Right cardiac atrium (tissue), 5 donors: Measurements from ENCODE around the gene ADAMTS17. TPM values are rescaled to one million over a fixed set of nuclear protein-coding genes. Genes with fewer than 3 reads are reported as not detected.

Experiments used
- ATAC-seq, 2 donors: fragments of 200-7000 bp; cut with Tn5 transposase; one replicate each; pipeline versions ENCODE4 v1.8.0 to v1.9.1; 2020; ENCODE audit warnings: moderate library complexity in 2 of 2, mild to moderate bottlenecking in 1 of 2
- DNase-seq, 3 donors: peaks; one replicate each; pipeline ENCODE4 v3.0.0-alpha.2; 2020
- H3K27ac ChIP-seq: one replicate; pipeline ENCODE4 v1.5.1; 2013; ENCODE audit warnings: mild to moderate bottlenecking, low read length, control low read depth, moderate library complexity
- H3K27me3 ChIP-seq: one replicate; pipeline ENCODE4 v1.6.1; 2013; ENCODE audit not compliant: control insufficient read depth, insufficient read depth
- H3K4me1 ChIP-seq: one replicate; pipeline ENCODE4 v1.6.1; 2013; ENCODE audit warnings: low read length; ENCODE audit not compliant: control insufficient read depth, insufficient read depth
- H3K4me3 ChIP-seq: one replicate; pipeline ENCODE4 v1.5.1; 2013; ENCODE audit warnings: low read length, control low read depth
- H3K9me3 ChIP-seq: one replicate; pipeline ENCODE4 v1.6.1; 2013; ENCODE audit warnings: low read length; ENCODE audit not compliant: control insufficient read depth
- WGBS: extraction: QIAGEN DNeasy Blood & Tissue Kit; methylation state at CpG from one replicate; pipeline ENCODE4 v1.1.7; 2013; 5-methylcytosine and 5-hydroxymethylcytosine counted together
- intact Hi-C, 4 donors: fragments of 100-400 bp; cut with DNase I; formaldehyde crosslinking; loops; one replicate each; pipeline versions ENCODE4 v1.11.0 to v1.14.0; 2022 to 2023
- polyA plus RNA-seq: library from polyadenylated mRNA; stranded (reverse); fragments of 200-250 nt; gene quantifications from one replicate; pipeline ENCODE4 v1.2.3, GENCODE V29; 2013
- total RNA-seq, 4 donors: library from RNA; stranded (reverse); fragmentation: NEBNext Ultra II Directional; extraction: Animal tissue kit (Norgen Biotek cat#: 25700); gene quantifications; one replicate each; pipeline ENCODE4 v1.2.1, GENCODE V29; 2021
- donor health status: healthy with polysubstance abuse.
- donor health status: DM: no; HTN: yes; CAD: no.
- donor health status: DM: no; HTN: no; CAD: no.
- donor health status: DM: no; HTN: yes; CAD: no; lungs with severe emphysema.
- donor health status: DM: yes; HTN: yes; CAD: no.

Gene ADAMTS17
- total and polyA plus RNA-seq, 5 donors = 1.2 to 6.5 (median 2.6) TPM

DNA sequence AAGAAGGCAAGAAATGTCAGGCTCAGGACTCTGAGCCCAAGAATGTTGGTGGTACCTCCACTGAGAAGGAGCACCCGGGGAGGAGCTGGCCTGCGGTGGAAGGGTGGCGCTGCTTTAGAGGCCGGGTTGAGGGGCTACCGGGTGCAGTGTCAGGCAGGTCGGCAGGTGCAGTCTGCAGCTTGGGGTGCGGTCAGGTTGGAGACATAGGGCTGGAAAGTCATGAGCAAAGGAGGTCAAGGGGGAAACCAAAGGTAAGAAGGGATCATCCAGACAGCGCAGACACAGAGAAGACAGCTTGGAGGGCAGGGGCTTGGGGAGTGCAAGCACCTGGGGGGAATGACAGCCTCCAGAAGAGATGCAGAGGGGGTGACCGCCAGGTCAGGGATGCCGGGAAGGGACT, 334.2 kb downstream of the ADAMTS17 start:
- H3K4me3 ChIP-seq = no peak overlapping the region
- no peaks in the 10 kb centered on the region for H3K27me3 ChIP-seq
- intact Hi-C loops = no loop called here
- no peak overlapping the region for H3K27ac ChIP-seq
- H3K9me3 ChIP-seq = no peaks in the 10 kb centered on the region
- 92% methylated on average over 10 of the region's 10 CpGs for WGBS
- H3K4me1 ChIP-seq = no peaks in the 10 kb centered on the region
- DNase-seq (no peak), ATAC-seq (no peak)

DNA sequence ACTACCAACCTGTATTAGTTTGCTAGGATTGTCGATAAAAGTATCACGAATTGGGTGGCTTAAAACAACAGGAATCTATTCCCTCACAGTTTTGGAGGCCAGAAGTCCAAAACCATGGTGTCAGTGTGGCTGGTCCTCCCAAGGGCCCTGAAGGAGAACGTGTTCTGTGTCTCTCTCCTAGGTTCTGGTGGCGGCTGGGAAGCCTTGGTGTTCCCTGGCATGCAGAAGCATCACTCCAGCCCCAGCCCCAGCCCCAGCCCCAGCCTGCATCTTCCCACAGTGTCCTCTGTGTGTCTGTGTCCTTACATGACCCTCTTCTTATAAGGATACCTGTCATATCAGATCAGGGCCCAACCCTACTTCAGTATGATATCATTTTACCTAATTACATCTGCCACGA, 336.1 kb downstream of the ADAMTS17 start:
- no peak overlapping the region for H3K27ac ChIP-seq
- WGBS = 90% methylated on average over 5 of the region's 5 CpGs
- no peaks in the 10 kb centered on the region for H3K27me3 ChIP-seq
- no peaks in the 10 kb centered on the region for H3K4me1 ChIP-seq
- H3K9me3 ChIP-seq = no peaks in the 10 kb centered on the region
- DNase-seq (no peak), ATAC-seq (no peak)
- H3K4me3 ChIP-seq = no peak overlapping the region
- intact Hi-C loops = no loop called here

GRCh38 chr15:100005013-100005412, 336.8 kb downstream of the ADAMTS17 start:
- Histone ChIP-seq H3K27ac (no peak overlapping the region), H3K4me1 (no peaks in the 10 kb centered on the region), H3K9me3 (no peaks in the 10 kb centered on the region), H3K27me3 (no peaks in the 10 kb centered on the region), H3K4me3 (no peak overlapping the region)
- intact Hi-C loops = no loop called here
- WGBS = 70% methylated on average over 3 of the region's 3 CpGs
- ATAC-seq (no peak), DNase-seq (no peak)

GRCh38 chr15:100002787-100003536, 338.8 kb downstream of the ADAMTS17 start:
- no peak for DNase-seq
- Histone ChIP-seq H3K9me3 (no peaks in the 10 kb centered on the region), H3K4me3 (no peak overlapping the region), H3K4me1 (no peaks in the 10 kb centered on the region), H3K27ac (no peak overlapping the region), H3K27me3 (no peaks in the 10 kb centered on the region)
- 86% methylated on average over 17 of the region's 17 CpGs for WGBS
- ATAC-seq = no peak
- intact Hi-C loops = no loop called here

DNA sequence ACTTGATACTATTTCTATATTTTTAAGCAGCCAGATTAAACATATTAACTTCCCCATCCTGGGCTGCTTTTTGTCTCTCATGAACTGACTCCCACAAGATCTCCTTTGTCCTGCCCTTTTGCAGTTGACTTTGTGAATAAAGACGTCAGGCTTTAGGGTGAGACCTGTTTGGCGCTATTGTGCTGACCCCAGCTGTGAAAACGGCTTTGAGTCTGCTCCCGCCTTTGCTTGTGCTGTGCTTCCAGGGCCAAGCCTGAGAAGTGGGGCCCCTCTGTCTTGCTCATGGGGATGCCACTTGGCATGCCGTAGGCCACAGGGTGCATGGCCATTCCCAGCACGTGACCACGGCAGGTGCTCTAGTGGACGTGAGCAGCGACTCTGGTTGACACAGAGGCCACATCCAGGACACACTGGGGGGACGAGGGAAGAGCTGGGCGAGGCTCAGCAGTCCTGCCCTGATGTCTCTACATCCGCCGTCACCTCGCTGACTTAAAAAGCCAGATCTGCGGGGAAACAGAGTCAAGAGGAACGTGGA, 339.6 kb downstream of the ADAMTS17 start:
- intact Hi-C loops = no loop called here
- H3K9me3 ChIP-seq = no peaks in the 10 kb centered on the region

GRCh38 chr15:100001405-100001804, 340.4 kb downstream of the ADAMTS17 start:
- H3K9me3 ChIP-seq = no peaks in the 10 kb centered on the region
- no peak overlapping the region for H3K27ac ChIP-seq
- ATAC-seq (no peak), DNase-seq (no peak)
- no peaks in the 10 kb centered on the region for H3K4me1 ChIP-seq
- intact Hi-C loops = no loop called here
- 91% methylated on average over 10 of the region's 10 CpGs for whole genome bisulfite sequencing
- no peaks in the 10 kb centered on the region for H3K27me3 ChIP-seq
- H3K4me3 ChIP-seq = no peak overlapping the region

More for the DNA sequence above, 339.6 kb downstream of the ADAMTS17 start:
- Histone ChIP-seq H3K27me3 (no peaks in the 10 kb centered on the region), H3K4me3 (no peak overlapping the region), H3K27ac (no peak overlapping the region), H3K4me1 (no peaks in the 10 kb centered on the region)
- 76% methylated on average over 16 of the region's 16 CpGs for WGBS
- DNase-seq (no peak), ATAC-seq (no peak)

DNA sequence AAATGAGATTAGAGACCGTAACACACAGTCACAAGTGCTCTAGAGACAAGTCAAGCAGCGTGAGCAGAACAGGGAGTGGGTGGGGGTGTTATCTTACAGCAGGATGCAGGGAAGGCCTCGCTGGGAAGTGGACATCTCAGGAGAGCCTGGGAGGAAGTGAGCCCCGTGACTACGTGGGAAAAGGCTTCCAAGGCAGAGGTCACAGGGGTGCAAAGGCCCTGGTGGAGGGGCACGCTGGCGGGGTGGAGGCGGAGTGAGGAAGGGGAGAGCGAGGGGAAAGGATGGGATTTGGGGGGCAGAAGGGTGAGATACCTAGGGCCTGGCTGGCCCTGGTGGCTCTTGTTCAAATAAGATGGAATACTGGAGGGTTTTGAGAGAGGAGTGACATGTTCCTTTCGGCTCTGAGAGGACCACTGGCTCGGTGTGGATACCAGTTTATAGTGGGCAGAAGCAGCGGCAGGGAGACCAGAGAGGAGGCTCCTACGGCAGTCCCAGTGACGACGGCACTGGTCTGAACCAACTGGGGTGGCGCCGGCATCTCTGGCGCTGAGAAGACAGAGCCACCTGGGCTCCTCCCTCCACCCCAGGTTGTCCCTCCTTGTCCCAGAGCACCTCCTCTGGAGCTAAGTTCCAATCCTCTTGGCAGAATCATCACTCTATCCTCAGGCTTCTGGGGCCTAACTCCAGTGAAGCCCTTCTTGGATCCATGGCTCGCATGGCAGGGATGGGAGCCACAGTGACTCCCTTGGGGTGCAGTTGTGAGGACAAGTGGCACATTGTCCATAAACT, 342.3 kb downstream of the ADAMTS17 start:
- Histone ChIP-seq H3K4me1 (no peaks in the 10 kb centered on the region), H3K27me3 (no peaks in the 10 kb centered on the region), H3K4me3 (no peak overlapping the region), H3K27ac (no peak overlapping the region), H3K9me3 (no peaks in the 10 kb centered on the region)
- DNase-seq (no peak), ATAC-seq (no peak)
- WGBS = 86% methylated on average over 19 of the region's 19 CpGs
- intact Hi-C loops = no loop called here

- no peak for DNase-seq
- no peak for ATAC-seq
- H3K27me3 ChIP-seq = no peaks in the 10 kb centered on the region
- no peak overlapping the region for H3K27ac ChIP-seq
- WGBS = 92% methylated on average over 12 of the region's 12 CpGs
- H3K4me3 ChIP-seq = no peak overlapping the region
- intact Hi-C loops = no loop called here
- no peaks in the 10 kb centered on the region for H3K4me1 ChIP-seq
- no peaks in the 10 kb centered on the region for H3K9me3 ChIP-seq
These were observed 343.1 kb downstream of the ADAMTS17 start for GRCh38 chr15:99998661-99999101.

- intact Hi-C loops = no loop called here
These were observed 344.6 kb downstream of the ADAMTS17 start for GRCh38 chr15:99997112-99997651.

GRCh38 chr15:99996660-99997059, 345.1 kb downstream of the ADAMTS17 start:
- ATAC-seq (no peak), DNase-seq (no peak)
- Histone ChIP-seq H3K27ac (no peak overlapping the region), H3K4me1 (no peaks in the 10 kb centered on the region), H3K9me3 (no peaks in the 10 kb centered on the region), H3K27me3 (no peaks in the 10 kb centered on the region), H3K4me3 (no peak overlapping the region)
- WGBS = 90% methylated on average over 3 of the region's 3 CpGs
- intact Hi-C loops = no loop called here

More at GRCh38 chr15:99997112-99997651, 344.6 kb downstream of the ADAMTS17 start:
- no peak overlapping the region for H3K4me3 ChIP-seq
- ATAC-seq (peak in 1 of 2 donors; percentile 12), DNase-seq (no peak)
- no peaks in the 10 kb centered on the region for H3K9me3 ChIP-seq
- WGBS = 78% methylated on average over 22 of the region's 22 CpGs
- no peak overlapping the region for H3K27ac ChIP-seq
- H3K4me1 ChIP-seq = no peaks in the 10 kb centered on the region
- no peaks in the 10 kb centered on the region for H3K27me3 ChIP-seq

DNA sequence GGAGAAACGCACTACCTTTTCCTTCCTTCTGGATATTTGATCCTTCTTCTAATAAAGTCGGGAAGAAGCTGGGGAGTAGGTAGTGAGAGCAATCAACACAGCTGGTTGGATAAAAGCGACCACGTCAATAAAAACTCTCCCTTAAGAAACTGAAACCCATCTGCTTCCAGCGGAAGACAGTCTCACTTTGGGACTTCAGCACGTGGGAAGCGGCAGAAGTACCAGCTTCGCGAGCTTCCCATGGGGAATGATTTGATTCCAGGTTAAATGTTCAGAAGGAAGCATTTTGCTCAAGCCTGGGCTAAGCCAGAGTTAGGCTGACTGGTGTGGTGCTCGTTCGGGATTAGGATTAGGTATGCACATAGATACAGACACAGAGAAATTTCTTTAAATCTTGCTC, 346.2 kb downstream of the ADAMTS17 start:
- ATAC-seq (no peak), DNase-seq (no peak)
- Histone ChIP-seq H3K4me1 (no peaks in the 10 kb centered on the region), H3K27me3 (no peaks in the 10 kb centered on the region), H3K27ac (no peak overlapping the region), H3K4me3 (no peak overlapping the region), H3K9me3 (no peaks in the 10 kb centered on the region)
- WGBS = 76% methylated on average over 11 of the region's 11 CpGs
- intact Hi-C loops = no loop called here
